ENCODE measurements around the gene FARP1.

The FARP1 gene

GRCh38 chr13:98484289-98485219 lies 341.7 kb downstream of the FARP1 start:
- no peak for DNase-seq (ENCODE audit: low spot score)

GRCh38 chr13:98485561-98485960 lies 342.7 kb downstream of the FARP1 start:
- no peak for DNase-seq (ENCODE audit: low spot score)

GRCh38 chr13:98486412-98486811 lies 343.5 kb downstream of the FARP1 start:
- DNase-seq (ENCODE audit: low spot score): no peak

GRCh38 chr13:98487016-98487415 lies 344.1 kb downstream of the FARP1 start:
- DNase-seq (ENCODE audit: low spot score): no peak

- DNase-seq (ENCODE audit: low spot score): no peak
These were observed 344.6 kb downstream of the FARP1 start for GRCh38 chr13:98487522-98487921.

GRCh38 chr13:98488736-98489135 lies 345.8 kb downstream of the FARP1 start:
- DNase-seq (ENCODE audit: low spot score): no peak

GRCh38 chr13:98489446-98490194 lies 346.7 kb downstream of the FARP1 start:
- DNase-seq (ENCODE audit: low spot score): no peak

- no peak for DNase-seq (ENCODE audit: low spot score)
These were observed 347.4 kb downstream of the FARP1 start for GRCh38 chr13:98490195-98490836.

- no peak for DNase-seq (ENCODE audit: low spot score)
These were observed 348.0 kb downstream of the FARP1 start for GRCh38 chr13:98490866-98491265.

GRCh38 chr13:98492335-98493041 lies 349.6 kb downstream of the FARP1 start:
- DNase-seq (ENCODE audit: low spot score): no peak

- DNase-seq (ENCODE audit: low spot score): no peak
These were observed 350.3 kb downstream of the FARP1 start for GRCh38 chr13:98493042-98493712.

GRCh38 chr13:98494769-98495168 lies 351.9 kb downstream of the FARP1 start:
- DNase-seq (ENCODE audit: low spot score): no peak

- no peak for DNase-seq (ENCODE audit: low spot score)
These were observed 353.0 kb downstream of the FARP1 start for GRCh38 chr13:98495627-98496478.

- DNase-seq (ENCODE audit: low spot score): no peak
These were observed 353.5 kb downstream of the FARP1 start for GRCh38 chr13:98496479-98496791.

GRCh38 chr13:98496966-98497365 lies 354.1 kb downstream of the FARP1 start:
- DNase-seq (ENCODE audit: low spot score): no peak

GRCh38 chr13:98500963-98501421 lies 358.1 kb downstream of the FARP1 start:
- no peak for DNase-seq (ENCODE audit: low spot score)

GRCh38 chr13:98503175-98504028 lies 360.5 kb downstream of the FARP1 start:
- DNase-seq (ENCODE audit: low spot score): no peak

GRCh38 chr13:98504029-98504351 lies 361.1 kb downstream of the FARP1 start:
- DNase-seq (ENCODE audit: low spot score): no peak

- DNase-seq (ENCODE audit: low spot score): no peak
These were observed 361.6 kb downstream of the FARP1 start for GRCh38 chr13:98504371-98504963.

Data from putamen (tissue), 1 donor.